H9 (cell line): Measurements from ENCODE around the gene VWA8. TPM values are rescaled to one million over a fixed set of nuclear protein-coding genes. Genes with fewer than 3 reads are reported as not detected.
A peak's percentile ranks its signal among the peaks of the same experiment; 100 is the strongest.

ENCODE experiments used
- DNase-seq: peaks from one replicate; pipeline ENCODE4 v3.0.0-alpha.2; 2017
- H2AFZ ChIP-seq: one replicate; pipeline ENCODE4 v1.6.1; 2013; ENCODE audit warnings: mild to moderate bottlenecking, low read length, control low read depth, moderate library complexity
- H2AK5ac ChIP-seq: 2 replicates; pipeline ENCODE4 v1.6.1; 2013; ENCODE audit warnings: low read length, control low read depth, mixed read lengths; ENCODE audit not compliant: insufficient read length
- H2BK120ac ChIP-seq: one replicate; pipeline ENCODE4 v1.6.1; 2013; ENCODE audit warnings: low read depth, mild to moderate bottlenecking, low read length, control low read depth, inconsistent platforms; ENCODE audit not compliant: poor library complexity, severe bottlenecking
- H2BK12ac ChIP-seq: 2 replicates; pipeline ENCODE4 v1.6.1; 2013; ENCODE audit warnings: low read length, control low read depth, mixed read lengths, low read depth; ENCODE audit not compliant: insufficient read length
- H2BK15ac ChIP-seq: 2 replicates; pipeline ENCODE4 v1.6.1; 2013; ENCODE audit warnings: low read depth, low read length, control low read depth
- H2BK20ac ChIP-seq: one replicate; pipeline ENCODE4 v1.6.1; 2013; ENCODE audit warnings: low read depth, mild to moderate bottlenecking, low read length, control low read depth, inconsistent platforms; ENCODE audit not compliant: poor library complexity, severe bottlenecking
- H2BK5ac ChIP-seq: 2 replicates; pipeline ENCODE4 v1.6.1; 2013; ENCODE audit warnings: low read length, control low read depth, mixed read lengths; ENCODE audit not compliant: insufficient read length
- H3K14ac ChIP-seq: 2 replicates; pipeline ENCODE4 v1.6.1; 2013; ENCODE audit warnings: low read length, control low read depth; ENCODE audit not compliant: insufficient read depth
- H3K18ac ChIP-seq: 2 replicates; pipeline ENCODE4 v1.6.1; 2013; ENCODE audit warnings: low read depth, mild to moderate bottlenecking, mixed read lengths, low read length, control low read depth; ENCODE audit not compliant: insufficient read length
- H3K23ac ChIP-seq: 2 replicates; pipeline ENCODE4 v1.6.1; 2013; ENCODE audit warnings: low read length, control low read depth, mixed read lengths, low read depth; ENCODE audit not compliant: insufficient read length
- H3K23me2 ChIP-seq: 2 replicates; pipeline ENCODE4 v1.6.1; 2013; ENCODE audit warnings: low read depth, mild to moderate bottlenecking, mixed read lengths, low read length, control low read depth; ENCODE audit not compliant: insufficient read length, poor library complexity, severe bottlenecking
- H3K27ac ChIP-seq: 2 replicates; pipeline ENCODE4 v1.5.1; 2013; ENCODE audit warnings: low read length, control low read depth, mixed read lengths, low read depth; ENCODE audit not compliant: insufficient read length
- H3K27me3 ChIP-seq: 2 replicates; pipeline ENCODE4 v1.6.1; 2013; ENCODE audit warnings: low read length, control low read depth, inconsistent platforms; ENCODE audit not compliant: insufficient read depth
- H3K4ac ChIP-seq: 2 replicates; pipeline ENCODE4 v1.6.1; 2013; ENCODE audit warnings: low read depth, mild to moderate bottlenecking, control low read depth, inconsistent platforms, low read length, moderate library complexity
- H3K4me1 ChIP-seq: 2 replicates; pipeline ENCODE4 v1.6.1; 2013; ENCODE audit warnings: low read length, control low read depth, inconsistent platforms; ENCODE audit not compliant: insufficient read depth
- H3K4me2 ChIP-seq: 2 replicates; pipeline ENCODE4 v1.6.1; 2013; ENCODE audit warnings: low read length, control low read depth, mixed read lengths; ENCODE audit not compliant: insufficient read length, insufficient read depth
- H3K56ac ChIP-seq: 2 replicates; pipeline ENCODE4 v1.6.1; 2013; ENCODE audit warnings: low read depth, mild to moderate bottlenecking, mixed read lengths, low read length, control low read depth; ENCODE audit not compliant: insufficient read length
- H3K79me1 ChIP-seq: 2 replicates; pipeline ENCODE4 v1.6.1; 2013; ENCODE audit warnings: low read depth, mild to moderate bottlenecking, moderate library complexity, low read length, control low read depth, inconsistent platforms; ENCODE audit not compliant: insufficient read depth, poor library complexity, severe bottlenecking
- H3K79me2 ChIP-seq: 2 replicates; pipeline ENCODE4 v1.6.1; 2013; ENCODE audit warnings: low read length, control low read depth, inconsistent platforms; ENCODE audit not compliant: insufficient read depth
- H3K9ac ChIP-seq: 2 replicates; pipeline ENCODE4 v1.6.1; 2013; ENCODE audit warnings: low read length, control low read depth, mixed read lengths; ENCODE audit not compliant: insufficient read length; ENCODE audit errors: extremely low read depth
- H3K9me3 ChIP-seq: one replicate; pipeline ENCODE4 v1.6.1; 2013; ENCODE audit warnings: low read depth, low read length, inconsistent platforms; ENCODE audit not compliant: control insufficient read depth
- H3T11ph ChIP-seq: one replicate; pipeline ENCODE4 v1.6.1; 2013; ENCODE audit warnings: mild to moderate bottlenecking, low read length, control low read depth, inconsistent platforms
- H4K20me1 ChIP-seq: one replicate; pipeline ENCODE4 v1.6.1; 2013; ENCODE audit not compliant: control insufficient read depth, insufficient read length, insufficient read depth
- H4K5ac ChIP-seq: 2 replicates; pipeline ENCODE4 v1.6.1; 2013; ENCODE audit warnings: low read depth, mild to moderate bottlenecking, mixed read lengths, low read length, control low read depth; ENCODE audit not compliant: insufficient read length
- H4K8ac ChIP-seq: replicated peaks from 2 replicates; pipeline ENCODE4 v1.6.1; 2013; ENCODE audit warnings: low read length, control low read depth, mixed read lengths, low read depth; ENCODE audit not compliant: insufficient read length
- H4K91ac ChIP-seq: 2 replicates; pipeline ENCODE4 v1.6.1; 2013; ENCODE audit warnings: low read depth, mild to moderate bottlenecking, moderate library complexity, mixed read lengths, low read length, control low read depth; ENCODE audit not compliant: insufficient read length
- H3K27ac Mint-ChIP-seq, 3 experiments: 2 replicates in 2 of 3; 3 replicates in 1 of 3; pipeline ENCODE4 v1.8.0; 2020 to 2021; ENCODE audit warnings: mixed read lengths in 3 of 3, mild to moderate bottlenecking in 1 of 3, moderate library complexity in 1 of 3
- H3K27me3 Mint-ChIP-seq: 2 replicates; pipeline ENCODE4 v1.8.0; 2021; ENCODE audit warnings: low read depth, mild to moderate bottlenecking, moderate library complexity, mixed read lengths
- H3K36me3 Mint-ChIP-seq, 3 experiments: 2 replicates in 2 of 3; 3 replicates in 1 of 3; pipeline ENCODE4 v1.8.0; 2020 to 2021; ENCODE audit warnings: low read depth in 3 of 3, mixed read lengths in 3 of 3; ENCODE audit not compliant: insufficient read depth in 1 of 3
- H3K4me1 Mint-ChIP-seq, 2 experiments: 2 replicates each; pipeline ENCODE4 v1.8.0; 2020; ENCODE audit warnings: mixed read lengths in 2 of 2
- H3K4me3 Mint-ChIP-seq, 2 experiments: 2 replicates in 1 of 2; 3 replicates in 1 of 2; pipeline ENCODE4 v1.8.0; 2020 to 2021; ENCODE audit warnings: mild to moderate bottlenecking in 2 of 2, mixed read lengths in 2 of 2, moderate library complexity in 1 of 2
- H3K9me3 Mint-ChIP-seq, 2 experiments: 2 replicates in 1 of 2; 3 replicates in 1 of 2; pipeline ENCODE4 v1.8.0; 2020; ENCODE audit warnings: mild to moderate bottlenecking in 2 of 2, mixed read lengths in 2 of 2, moderate library complexity in 1 of 2
- CTCF ChIP-seq: fragments of 200-600 bp; sonication (generic); conservative IDR thresholded peaks from 3 replicates; pipeline ENCODE4 v1.8.0; 2021; ENCODE audit warnings: antibody characterized with exemption, mild to moderate bottlenecking
- WGBS: extraction: QIAGEN DNeasy Blood & Tissue Kit; methylation state at CpG from one replicate; pipeline ENCODE4 v1.1.7; 2013; ENCODE audit warnings: missing lambda C conversion rate, low lambda C conversion rate, mixed read lengths; ENCODE audit not compliant: insufficient read length; ENCODE audit errors: extremely low coverage; 5-methylcytosine and 5-hydroxymethylcytosine counted together
- total RNA-seq: library from RNA; stranded (reverse); gene quantifications from 2 replicates; pipeline ENCODE4 v1.2.1, GENCODE V29; 2021

VWA8 gene
- total RNA-seq, 1 experiment from 2014 or later = 17.4 TPM

- Histone ChIP-seq H3K18ac (no peak overlapping the region), H2BK20ac (no peak overlapping the region), H3K23ac (no peak overlapping the region), H3T11ph (no peak overlapping the region), H4K5ac (no peak overlapping the region), H3K27me3 (no peaks in the 10 kb centered on the region), H3K4me2 (no peak overlapping the region), H4K91ac (no peak overlapping the region), H2AK5ac (peak overlapping the region; percentile 12), H4K8ac (no peak overlapping the region), H3K79me1 (no peaks in the 10 kb centered on the region), H3K23me2 (no peaks in the 10 kb centered on the region), H2BK12ac (no peak overlapping the region), H3K79me2 (no peaks in the 10 kb centered on the region), H3K9ac (no peak overlapping the region), H3K4ac (no peak overlapping the region), H2BK120ac (no peak overlapping the region), H2AFZ (no peak overlapping the region), H2BK15ac (no peak overlapping the region), H3K56ac (no peak overlapping the region), H3K14ac (no peak overlapping the region), H3K27ac (no peak overlapping the region), H3K9me3 (no peaks in the 10 kb centered on the region), H2BK5ac (no peak overlapping the region), H4K20me1 (no peaks in the 10 kb centered on the region), H3K4me1 (no peaks in the 10 kb centered on the region)
- Mint-ChIP-seq H3K36me3 (no peaks in the 10 kb centered on the region; a peak in 3 of 7 replicates), H3K27me3 (no peaks in the 10 kb centered on the region), H3K27ac (no peak overlapping the region), H3K4me3 (no peak overlapping the region), H3K4me1 (peaks cover 0 to 6% of the 10 kb centered on the region in 2 experiments; a peak in 1 of 4 replicates), H3K9me3 (no peaks in the 10 kb centered on the region)
- DNase-seq = no peak
- WGBS = no CpG with 5 or more reads among the region's 2 CpGs
- TF ChIP-seq CTCF = no peak
Measured at GRCh38 chr13:41674246-41674645, 286.7 kb downstream of the VWA8 start.
